GM18909 (cell line): Measurements from ENCODE around the gene BOLA2B.

Experiments used
- ATAC-seq: cut with Tn5 transposase; IDR thresholded peaks from one replicate; pipeline ENCODE4 v1.9.1; 2021; ENCODE audit warnings: mild to moderate bottlenecking; ENCODE audit not compliant: unreplicated experiment, poor library complexity

BOLA2B gene

DNA sequence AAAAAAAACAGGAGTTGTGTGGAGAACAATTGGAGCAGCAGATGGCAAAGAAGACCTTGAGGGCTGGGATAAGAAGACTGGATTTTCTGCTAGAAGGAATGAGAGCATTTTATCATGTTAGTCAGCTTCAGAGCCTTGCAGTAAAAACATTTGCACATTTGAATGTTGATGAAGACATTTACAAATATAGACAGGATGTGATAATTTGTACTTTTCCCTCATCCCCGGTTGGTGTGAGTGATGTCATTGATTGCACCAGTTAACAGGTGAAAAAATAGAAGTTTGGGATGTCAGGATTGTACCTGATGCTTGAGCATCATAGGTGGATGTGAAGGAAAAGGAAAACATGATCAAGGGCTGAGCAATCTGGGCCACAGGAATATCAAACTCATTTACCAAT is 47.8 kb downstream of the BOLA2B start:
- ATAC-seq = no peak

DNA sequence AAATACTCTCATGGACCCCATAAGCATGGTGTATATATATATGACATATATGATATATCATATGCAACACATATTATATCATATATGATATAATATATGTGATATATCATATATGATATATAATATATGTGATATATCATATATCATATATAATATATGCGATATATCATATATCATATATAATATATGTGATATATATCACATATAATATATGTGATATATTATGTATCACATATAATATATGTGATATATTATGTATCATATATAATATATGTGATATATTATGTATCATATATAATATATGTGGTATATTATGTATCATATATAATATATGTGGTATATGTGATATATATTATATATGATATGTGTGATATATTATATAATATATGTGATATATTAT is 48.5 kb downstream of the BOLA2B start:
- no peak for ATAC-seq

DNA sequence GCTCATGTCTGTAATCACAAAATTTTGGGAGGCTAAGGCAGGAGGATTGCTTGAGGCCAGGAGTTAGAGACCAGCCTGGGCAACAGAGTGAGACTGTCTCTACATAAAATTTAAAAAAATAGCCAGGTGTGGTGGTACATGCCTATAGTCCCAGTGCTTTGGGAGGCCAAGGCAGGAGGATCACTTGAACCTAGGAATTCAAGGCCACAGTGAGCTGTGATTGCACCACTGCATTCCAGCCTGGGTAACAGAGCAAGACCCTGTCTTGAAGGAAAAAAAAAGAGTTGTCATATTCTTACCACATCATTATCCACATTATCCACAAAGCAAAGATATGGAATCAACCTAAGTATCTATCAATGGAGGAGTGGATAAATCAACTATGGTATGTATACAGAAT is 49.4 kb downstream of the BOLA2B start:
- no peak for ATAC-seq

DNA sequence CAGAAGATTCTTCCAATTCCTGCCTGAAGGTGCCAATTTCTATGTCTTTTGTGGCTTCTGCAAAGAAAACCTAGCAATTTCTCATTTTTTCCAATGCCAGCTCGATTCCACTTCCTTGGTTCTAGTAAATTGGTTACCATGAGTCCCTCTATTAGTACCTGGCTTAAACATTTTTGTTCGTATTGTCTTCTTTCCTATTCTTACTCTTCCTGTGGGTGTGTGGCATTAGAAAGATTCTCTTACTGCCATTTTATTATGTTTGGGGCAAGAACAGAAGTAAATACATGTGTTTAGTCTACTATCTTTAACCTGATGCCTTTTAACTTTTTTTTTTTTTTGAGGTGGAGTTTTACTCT is 50.1 kb downstream of the BOLA2B start:
- no peak for ATAC-seq
